H9 (cell line): ENCODE measurements around the gene PRAMEF20. TPM values are rescaled to one million over a fixed set of nuclear protein-coding genes. Genes with fewer than 3 reads are reported as not detected.

ENCODE experiments used
- DNase-seq: peaks from one replicate; pipeline ENCODE4 v3.0.0-alpha.2; 2017
- H2AFZ ChIP-seq: one replicate; pipeline ENCODE4 v1.6.1; 2013; ENCODE audit warnings: mild to moderate bottlenecking, low read length, control low read depth, moderate library complexity
- H2AK5ac ChIP-seq: 2 replicates; pipeline ENCODE4 v1.6.1; 2013; ENCODE audit warnings: low read length, control low read depth, mixed read lengths; ENCODE audit not compliant: insufficient read length
- H2BK120ac ChIP-seq: one replicate; pipeline ENCODE4 v1.6.1; 2013; ENCODE audit warnings: low read depth, mild to moderate bottlenecking, low read length, control low read depth, inconsistent platforms; ENCODE audit not compliant: poor library complexity, severe bottlenecking
- H2BK12ac ChIP-seq: 2 replicates; pipeline ENCODE4 v1.6.1; 2013; ENCODE audit warnings: low read length, control low read depth, mixed read lengths, low read depth; ENCODE audit not compliant: insufficient read length
- H2BK15ac ChIP-seq: 2 replicates; pipeline ENCODE4 v1.6.1; 2013; ENCODE audit warnings: low read depth, low read length, control low read depth
- H2BK20ac ChIP-seq: one replicate; pipeline ENCODE4 v1.6.1; 2013; ENCODE audit warnings: low read depth, mild to moderate bottlenecking, low read length, control low read depth, inconsistent platforms; ENCODE audit not compliant: poor library complexity, severe bottlenecking
- H2BK5ac ChIP-seq: 2 replicates; pipeline ENCODE4 v1.6.1; 2013; ENCODE audit warnings: low read length, control low read depth, mixed read lengths; ENCODE audit not compliant: insufficient read length
- H3K14ac ChIP-seq: 2 replicates; pipeline ENCODE4 v1.6.1; 2013; ENCODE audit warnings: low read length, control low read depth; ENCODE audit not compliant: insufficient read depth
- H3K18ac ChIP-seq: 2 replicates; pipeline ENCODE4 v1.6.1; 2013; ENCODE audit warnings: low read depth, mild to moderate bottlenecking, mixed read lengths, low read length, control low read depth; ENCODE audit not compliant: insufficient read length
- H3K23ac ChIP-seq: 2 replicates; pipeline ENCODE4 v1.6.1; 2013; ENCODE audit warnings: low read length, control low read depth, mixed read lengths, low read depth; ENCODE audit not compliant: insufficient read length
- H3K23me2 ChIP-seq: 2 replicates; pipeline ENCODE4 v1.6.1; 2013; ENCODE audit warnings: low read depth, mild to moderate bottlenecking, mixed read lengths, low read length, control low read depth; ENCODE audit not compliant: insufficient read length, poor library complexity, severe bottlenecking
- H3K27ac ChIP-seq: 2 replicates; pipeline ENCODE4 v1.5.1; 2013; ENCODE audit warnings: low read length, control low read depth, mixed read lengths, low read depth; ENCODE audit not compliant: insufficient read length
- H3K27me3 ChIP-seq: 2 replicates; pipeline ENCODE4 v1.6.1; 2013; ENCODE audit warnings: low read length, control low read depth, inconsistent platforms; ENCODE audit not compliant: insufficient read depth
- H3K4ac ChIP-seq: 2 replicates; pipeline ENCODE4 v1.6.1; 2013; ENCODE audit warnings: low read depth, mild to moderate bottlenecking, control low read depth, inconsistent platforms, low read length, moderate library complexity
- H3K4me1 ChIP-seq: 2 replicates; pipeline ENCODE4 v1.6.1; 2013; ENCODE audit warnings: low read length, control low read depth, inconsistent platforms; ENCODE audit not compliant: insufficient read depth
- H3K4me2 ChIP-seq: 2 replicates; pipeline ENCODE4 v1.6.1; 2013; ENCODE audit warnings: low read length, control low read depth, mixed read lengths; ENCODE audit not compliant: insufficient read length, insufficient read depth
- H3K56ac ChIP-seq: 2 replicates; pipeline ENCODE4 v1.6.1; 2013; ENCODE audit warnings: low read depth, mild to moderate bottlenecking, mixed read lengths, low read length, control low read depth; ENCODE audit not compliant: insufficient read length
- H3K79me1 ChIP-seq: 2 replicates; pipeline ENCODE4 v1.6.1; 2013; ENCODE audit warnings: low read depth, mild to moderate bottlenecking, moderate library complexity, low read length, control low read depth, inconsistent platforms; ENCODE audit not compliant: insufficient read depth, poor library complexity, severe bottlenecking
- H3K79me2 ChIP-seq: 2 replicates; pipeline ENCODE4 v1.6.1; 2013; ENCODE audit warnings: low read length, control low read depth, inconsistent platforms; ENCODE audit not compliant: insufficient read depth
- H3K9ac ChIP-seq: 2 replicates; pipeline ENCODE4 v1.6.1; 2013; ENCODE audit warnings: low read length, control low read depth, mixed read lengths; ENCODE audit not compliant: insufficient read length; ENCODE audit errors: extremely low read depth
- H3K9me3 ChIP-seq: one replicate; pipeline ENCODE4 v1.6.1; 2013; ENCODE audit warnings: low read depth, low read length, inconsistent platforms; ENCODE audit not compliant: control insufficient read depth
- H3T11ph ChIP-seq: one replicate; pipeline ENCODE4 v1.6.1; 2013; ENCODE audit warnings: mild to moderate bottlenecking, low read length, control low read depth, inconsistent platforms
- H4K20me1 ChIP-seq: one replicate; pipeline ENCODE4 v1.6.1; 2013; ENCODE audit not compliant: control insufficient read depth, insufficient read length, insufficient read depth
- H4K5ac ChIP-seq: 2 replicates; pipeline ENCODE4 v1.6.1; 2013; ENCODE audit warnings: low read depth, mild to moderate bottlenecking, mixed read lengths, low read length, control low read depth; ENCODE audit not compliant: insufficient read length
- H4K8ac ChIP-seq: replicated peaks from 2 replicates; pipeline ENCODE4 v1.6.1; 2013; ENCODE audit warnings: low read length, control low read depth, mixed read lengths, low read depth; ENCODE audit not compliant: insufficient read length
- H4K91ac ChIP-seq: 2 replicates; pipeline ENCODE4 v1.6.1; 2013; ENCODE audit warnings: low read depth, mild to moderate bottlenecking, moderate library complexity, mixed read lengths, low read length, control low read depth; ENCODE audit not compliant: insufficient read length
- H3K27ac Mint-ChIP-seq, 3 experiments: 2 replicates in 2 of 3; 3 replicates in 1 of 3; pipeline ENCODE4 v1.8.0; 2020 to 2021; ENCODE audit warnings: mixed read lengths in 3 of 3, mild to moderate bottlenecking in 1 of 3, moderate library complexity in 1 of 3
- H3K27me3 Mint-ChIP-seq: 2 replicates; pipeline ENCODE4 v1.8.0; 2021; ENCODE audit warnings: low read depth, mild to moderate bottlenecking, moderate library complexity, mixed read lengths
- H3K36me3 Mint-ChIP-seq, 3 experiments: 2 replicates in 2 of 3; 3 replicates in 1 of 3; pipeline ENCODE4 v1.8.0; 2020 to 2021; ENCODE audit warnings: low read depth in 3 of 3, mixed read lengths in 3 of 3; ENCODE audit not compliant: insufficient read depth in 1 of 3
- H3K4me1 Mint-ChIP-seq, 2 experiments: 2 replicates each; pipeline ENCODE4 v1.8.0; 2020; ENCODE audit warnings: mixed read lengths in 2 of 2
- H3K4me3 Mint-ChIP-seq, 2 experiments: 2 replicates in 1 of 2; 3 replicates in 1 of 2; pipeline ENCODE4 v1.8.0; 2020 to 2021; ENCODE audit warnings: mild to moderate bottlenecking in 2 of 2, mixed read lengths in 2 of 2, moderate library complexity in 1 of 2
- H3K9me3 Mint-ChIP-seq, 2 experiments: 2 replicates in 1 of 2; 3 replicates in 1 of 2; pipeline ENCODE4 v1.8.0; 2020; ENCODE audit warnings: mild to moderate bottlenecking in 2 of 2, mixed read lengths in 2 of 2, moderate library complexity in 1 of 2
- WGBS: extraction: QIAGEN DNeasy Blood & Tissue Kit; methylation state at CpG from one replicate; pipeline ENCODE4 v1.1.7; 2013; ENCODE audit warnings: missing lambda C conversion rate, low lambda C conversion rate, mixed read lengths; ENCODE audit not compliant: insufficient read length; ENCODE audit errors: extremely low coverage; 5-methylcytosine and 5-hydroxymethylcytosine counted together
- total RNA-seq: library from RNA; stranded (reverse); gene quantifications from 2 replicates; pipeline ENCODE4 v1.2.1, GENCODE V29; 2021
- TF ChIP-seq, protein P1 (sequence below): fragments of 200-600 bp; sonication (generic); conservative IDR thresholded peaks from 3 replicates; pipeline ENCODE4 v1.8.0; 2021; ENCODE audit warnings: antibody characterized with exemption, mild to moderate bottlenecking

PRAMEF20 gene
- total RNA-seq, 1 experiment from 2014 or later = not detected

DNA sequence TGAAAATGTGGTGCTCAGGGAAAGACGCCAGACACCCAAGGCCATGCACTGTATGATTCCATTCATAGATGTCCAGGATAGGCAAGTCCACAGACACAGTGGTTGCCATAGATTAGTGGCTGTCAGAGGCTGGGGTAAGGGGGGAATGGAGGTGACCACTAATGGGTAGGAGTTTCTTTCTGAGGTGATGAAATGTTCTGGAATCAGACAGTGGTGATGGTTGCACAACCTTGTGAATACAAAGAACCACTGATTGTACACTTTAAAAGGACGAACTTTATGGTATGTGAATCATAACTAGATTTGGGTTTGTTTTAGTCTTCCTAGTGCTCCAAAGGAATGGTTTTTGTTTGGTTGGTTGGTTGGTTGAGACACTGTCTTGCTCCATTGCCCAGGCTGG lies 51.7 kb downstream of the PRAMEF20 start:
- H4K91ac ChIP-seq = no peak overlapping the region
- no peak overlapping the region for H2BK5ac ChIP-seq
- Mint-ChIP-seq H3K36me3 (peaks cover 0 to 12% (median 3%) of the 10 kb centered on the region in 3 experiments; a peak in 2 of 7 replicates), H3K9me3 (peaks cover 0 to 86% of the 10 kb centered on the region in 2 experiments; a peak in 3 of 5 replicates), H3K27me3 (peaks cover 4% of the 10 kb centered on the region), H3K4me1 (no peaks in the 10 kb centered on the region), H3K27ac (no peak overlapping the region), H3K4me3 (no peak overlapping the region)
- H2AFZ ChIP-seq = no peak overlapping the region
- H2BK15ac ChIP-seq = no peak overlapping the region
- no peak overlapping the region for H2BK20ac ChIP-seq
- no peak overlapping the region for H4K8ac ChIP-seq
- H3K27ac ChIP-seq = no peak overlapping the region
- no peak overlapping the region for H3K18ac ChIP-seq
- H3K9me3 ChIP-seq = peaks cover 16% of the 10 kb centered on the region
- no peak for DNase-seq
- no peak overlapping the region for H4K5ac ChIP-seq
- WGBS = no CpG with 5 or more reads among the region's 2 CpGs
- H2BK120ac ChIP-seq = no peak overlapping the region
- H3K27me3 ChIP-seq = no peaks in the 10 kb centered on the region; the same call in 1 of the 2 replicates
- H2BK12ac ChIP-seq = no peak overlapping the region
- H4K20me1 ChIP-seq = no peaks in the 10 kb centered on the region
- H3K79me2 ChIP-seq = no peaks in the 10 kb centered on the region
- H3K23me2 ChIP-seq = no peaks in the 10 kb centered on the region
- no peak overlapping the region for H3T11ph ChIP-seq
- no peak overlapping the region for H3K4me2 ChIP-seq
- H3K9ac ChIP-seq = no peak overlapping the region
- H3K79me1 ChIP-seq = no peaks in the 10 kb centered on the region
- H3K4me1 ChIP-seq = no peaks in the 10 kb centered on the region
- TF ChIP-seq, protein P1, sequence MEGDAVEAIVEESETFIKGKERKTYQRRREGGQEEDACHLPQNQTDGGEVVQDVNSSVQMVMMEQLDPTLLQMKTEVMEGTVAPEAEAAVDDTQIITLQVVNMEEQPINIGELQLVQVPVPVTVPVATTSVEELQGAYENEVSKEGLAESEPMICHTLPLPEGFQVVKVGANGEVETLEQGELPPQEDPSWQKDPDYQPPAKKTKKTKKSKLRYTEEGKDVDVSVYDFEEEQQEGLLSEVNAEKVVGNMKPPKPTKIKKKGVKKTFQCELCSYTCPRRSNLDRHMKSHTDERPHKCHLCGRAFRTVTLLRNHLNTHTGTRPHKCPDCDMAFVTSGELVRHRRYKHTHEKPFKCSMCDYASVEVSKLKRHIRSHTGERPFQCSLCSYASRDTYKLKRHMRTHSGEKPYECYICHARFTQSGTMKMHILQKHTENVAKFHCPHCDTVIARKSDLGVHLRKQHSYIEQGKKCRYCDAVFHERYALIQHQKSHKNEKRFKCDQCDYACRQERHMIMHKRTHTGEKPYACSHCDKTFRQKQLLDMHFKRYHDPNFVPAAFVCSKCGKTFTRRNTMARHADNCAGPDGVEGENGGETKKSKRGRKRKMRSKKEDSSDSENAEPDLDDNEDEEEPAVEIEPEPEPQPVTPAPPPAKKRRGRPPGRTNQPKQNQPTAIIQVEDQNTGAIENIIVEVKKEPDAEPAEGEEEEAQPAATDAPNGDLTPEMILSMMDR = no peak
- H3K23ac ChIP-seq = no peak overlapping the region
- no peak overlapping the region for H3K56ac ChIP-seq
- no peak overlapping the region for H3K4ac ChIP-seq
- no peak overlapping the region for H3K14ac ChIP-seq
- H2AK5ac ChIP-seq = no peak overlapping the region
